NT2/D1 (cell line): Measurements from ENCODE around the gene MOV10L1.

Experiments
- DNase-seq: peaks from one replicate; pipeline ENCODE4 v3.0.0-alpha.2; 2011; ENCODE audit warnings: low read depth, low spot score
- H3K27me3 ChIP-seq: 2 replicates; pipeline ENCODE4 v1.6.0; 2011; ENCODE audit warnings: mild to moderate bottlenecking; ENCODE audit not compliant: insufficient read length, insufficient read depth
- H3K36me3 ChIP-seq: 2 replicates; pipeline ENCODE4 v1.6.1; 2011; ENCODE audit warnings: mild to moderate bottlenecking, low read length, mixed read lengths; ENCODE audit not compliant: insufficient read depth, insufficient read length
- H3K4me1 ChIP-seq: 2 replicates; pipeline ENCODE4 v1.5.1; 2011; ENCODE audit not compliant: insufficient read depth, insufficient read length
- H3K4me3 ChIP-seq: 2 replicates; pipeline ENCODE4 v1.5.1; 2011; ENCODE audit warnings: low read depth; ENCODE audit not compliant: insufficient read length
- H3K9ac ChIP-seq: 2 replicates; pipeline ENCODE4 v1.6.0; 2011; ENCODE audit warnings: low read depth; ENCODE audit not compliant: insufficient read length
- H3K9me3 ChIP-seq: 2 replicates; pipeline ENCODE4 v1.5.1; 2011; ENCODE audit warnings: mild to moderate bottlenecking, low read length; ENCODE audit not compliant: insufficient read depth
- SUZ12 ChIP-seq: IDR thresholded peaks from 2 replicates; pipeline ENCODE4 v1.6.1; 2011; ENCODE audit not compliant: insufficient read length, insufficient read depth; ENCODE audit errors: extremely low read depth
- YY1 ChIP-seq: IDR thresholded peaks from 2 replicates; pipeline ENCODE4 v1.6.1; 2011; ENCODE audit not compliant: insufficient read length, insufficient read depth
- ZNF274 ChIP-seq: IDR thresholded peaks from 2 replicates; pipeline ENCODE4 v1.6.1; 2011; ENCODE audit warnings: mild to moderate bottlenecking, low read depth, low read length

The MOV10L1 gene

GRCh38 chr22:50046481-50047245 is 43.1 kb upstream of the MOV10L1 start:
- TF ChIP-seq ZNF274: no peak
- TF ChIP-seq YY1: no peak
- no peak for TF ChIP-seq SUZ12
- Histone ChIP-seq H3K4me3 (no peak overlapping the region), H3K36me3 (no peaks in the 10 kb centered on the region), H3K27me3 (no peaks in the 10 kb centered on the region), H3K9ac (no peak overlapping the region), H3K4me1 (no peaks in the 10 kb centered on the region), H3K9me3 (no peaks in the 10 kb centered on the region)
- no peak for DNase-seq

GRCh38 chr22:50047346-50047745 is 42.5 kb upstream of the MOV10L1 start:
- H3K27me3 ChIP-seq: no peaks in the 10 kb centered on the region
- H3K9ac ChIP-seq: no peak overlapping the region
- no peaks in the 10 kb centered on the region for H3K9me3 ChIP-seq
- no peaks in the 10 kb centered on the region for H3K4me1 ChIP-seq
- no peaks in the 10 kb centered on the region for H3K36me3 ChIP-seq
- TF ChIP-seq YY1 (no peak), SUZ12 (no peak), ZNF274 (no peak)
- DNase-seq: no peak
- no peak overlapping the region for H3K4me3 ChIP-seq

GRCh38 chr22:50048061-50048765 is 41.6 kb upstream of the MOV10L1 start:
- Histone ChIP-seq H3K27me3 (no peaks in the 10 kb centered on the region), H3K4me3 (no peak overlapping the region)

GRCh38 chr22:50048836-50049235 is 41.0 kb upstream of the MOV10L1 start:
- no peaks in the 10 kb centered on the region for H3K4me1 ChIP-seq
- no peaks in the 10 kb centered on the region for H3K27me3 ChIP-seq
- H3K9me3 ChIP-seq: no peaks in the 10 kb centered on the region
- no peak overlapping the region for H3K9ac ChIP-seq
- no peak for DNase-seq
- no peak for TF ChIP-seq SUZ12
- TF ChIP-seq ZNF274: no peak
- TF ChIP-seq YY1: no peak
- no peaks in the 10 kb centered on the region for H3K36me3 ChIP-seq
- no peak overlapping the region for H3K4me3 ChIP-seq

More at GRCh38 chr22:50048061-50048765, 41.6 kb upstream of the MOV10L1 start:
- H3K9me3 ChIP-seq: no peaks in the 10 kb centered on the region
- no peak overlapping the region for H3K9ac ChIP-seq
- TF ChIP-seq SUZ12 (no peak), ZNF274 (no peak), YY1 (no peak)
- H3K36me3 ChIP-seq: no peaks in the 10 kb centered on the region
- no peak for DNase-seq
- no peaks in the 10 kb centered on the region for H3K4me1 ChIP-seq

- no peaks in the 10 kb centered on the region for H3K36me3 ChIP-seq
- DNase-seq: no peak
- H3K9me3 ChIP-seq: no peaks in the 10 kb centered on the region
- H3K27me3 ChIP-seq: no peaks in the 10 kb centered on the region
- no peaks in the 10 kb centered on the region for H3K4me1 ChIP-seq
- H3K9ac ChIP-seq: no peak overlapping the region
- no peak for TF ChIP-seq SUZ12
- no peak overlapping the region for H3K4me3 ChIP-seq
Measured at GRCh38 chr22:50049299-50050195, 40.3 kb upstream of the MOV10L1 start.

GRCh38 chr22:50051930-50052329 is 37.9 kb upstream of the MOV10L1 start:
- Histone ChIP-seq H3K9ac (no peak overlapping the region), H3K9me3 (no peaks in the 10 kb centered on the region), H3K4me1 (no peaks in the 10 kb centered on the region), H3K27me3 (no peaks in the 10 kb centered on the region), H3K4me3 (no peak overlapping the region), H3K36me3 (no peaks in the 10 kb centered on the region)
- no peak for DNase-seq
- TF ChIP-seq SUZ12 (no peak), YY1 (no peak), ZNF274 (no peak)

GRCh38 chr22:50053861-50054260 is 35.9 kb upstream of the MOV10L1 start:
- Histone ChIP-seq H3K27me3 (no peaks in the 10 kb centered on the region), H3K36me3 (no peaks in the 10 kb centered on the region), H3K4me1 (no peaks in the 10 kb centered on the region), H3K4me3 (no peak overlapping the region), H3K9me3 (no peaks in the 10 kb centered on the region), H3K9ac (no peak overlapping the region)
- TF ChIP-seq ZNF274: no peak
- no peak for TF ChIP-seq YY1
- no peak for TF ChIP-seq SUZ12
- DNase-seq: no peak
